ENCODE measurements around the gene IGSF9. TPM values are rescaled to one million over a fixed set of nuclear protein-coding genes. Genes with fewer than 3 reads are reported as not detected.

IGSF9 gene
- total and polyA plus RNA-seq, 10 of the 15 experiments (the other 5 are each of a cell fraction or from before 2014, with no cell fraction given): 0.04 to 0.07 TPM; not detected in 8

GRCh38 chr1:159930216-159930615 is 15.2 kb downstream of the IGSF9 start (continued):
- TF ChIP-seq ZSCAN29 (IDR thresholded peaks at IDR 0.05) (no peak), WRNIP1 (IDR thresholded peaks at IDR 0.05; ENCODE audit: borderline replicate concordance, low read depth, low read length) (no peak), NRF1 (conservative IDR thresholded peaks at IDR 0.05; ENCODE audit: low read depth, low read length) (no peak), IRF5 (IDR thresholded peaks at IDR 0.05; ENCODE audit: borderline replicate concordance) (no peak), ZBED1 (IDR thresholded peaks at IDR 0.05; ENCODE audit: borderline replicate concordance) (no peak), NFYA (IDR thresholded peaks at IDR 0.05; ENCODE audit: borderline replicate concordance, low read depth, low read length) (no peak)

GRCh38 chr1:159929155-159930051 is 16.0 kb downstream of the IGSF9 start:
- Histone ChIP-seq H3K4me2 (ENCODE audit: control insufficient read depth, insufficient read depth) (no peak overlapping the region), H2AFZ (ENCODE audit: control insufficient read depth, low read depth, low read length) (no peak overlapping the region), H3K27ac (ENCODE audit: control insufficient read depth, insufficient read depth) (no peak overlapping the region), H3K79me2 (ENCODE audit: control insufficient read depth, insufficient read depth, low read length) (peaks cover 10% of the 10 kb centered on the region), H3K36me3 (ENCODE audit: control insufficient read depth in 2 of 2, insufficient read depth in 2 of 2, low read length in 1 of 2) (no peaks in the 10 kb centered on the region), H3K4me3 (no peak overlapping the region), H3K9ac (ENCODE audit: control insufficient read depth, insufficient read depth, low read length) (no peak overlapping the region), H4K20me1 (ENCODE audit: control insufficient read depth, insufficient read depth) (no peaks in the 10 kb centered on the region), H3K9me3 (replicated peaks; ENCODE audit: control insufficient read depth, insufficient read depth, low read length) (no peaks in the 10 kb centered on the region), H3K4me1 (ENCODE audit: control insufficient read depth, insufficient read depth, low read length) (peaks cover 8% of the 10 kb centered on the region; the same call in 1 of the 2 replicates), H3K27me3 (replicated peaks in 1 of 2; ENCODE audit: control insufficient read depth in 2 of 2, insufficient read depth in 2 of 2, low read length in 1 of 2) (no peaks in the 10 kb centered on the region)
- no peak for ATAC-seq
- DNase-seq (ENCODE audit: low read depth, low spot score): no peak
- SMC1A ChIA-PET (ENCODE audit: uncharacterized antibody, unreplicated experiment): interaction anchor here (1.7 kb wide), 1 partner anchor 37 kb away, joined by 7 read pairs; no protein-coding TSS in a partner anchor
- no TSS peak for BruUV-seq (replicated peaks)
- POLR2A ChIA-PET: no interaction called here
- in situ Hi-C loops (cut with MboI) (no loop called here), intact Hi-C loops (cut with micrococcal nuclease; ENCODE audit: unreplicated experiment) (loop anchor here (10.0 kb wide), 1 partner anchor 855 kb away; the partner anchor contains the start of gene AIM2)
- RAD21 ChIA-PET (ENCODE audit: unreplicated experiment): interaction anchor here (12.4 kb wide), 1 partner anchor 79 kb away, joined by 113 read pairs; no protein-coding TSS in a partner anchor
- WGBS (ENCODE audit: insufficient coverage, insufficient replicate concordance, low lambda C conversion rate, missing lambda C conversion rate): 82% methylated on average over 48 of the region's 48 CpGs
- no peak for FAIRE-seq
- CTCF ChIA-PET: interaction anchor here (1.9 to 22.4 kb wide), 3 partner anchors 36 to 130 kb away, joined by 5 to 422 read pairs (median 6); no protein-coding TSS in a partner anchor
- TF ChIP-seq FOS (IDR thresholded peaks at IDR 0.05; ENCODE audit: borderline replicate concordance, extremely low read depth, insufficient read length): no peak
- TF ChIP-seq BCLAF1 (IDR thresholded peaks at IDR 0.05): no peak
- TF ChIP-seq FOXM1 (IDR thresholded peaks at IDR 0.05; ENCODE audit: low read depth, low read length): no peak
- TF ChIP-seq ZSCAN29 (IDR thresholded peaks at IDR 0.05): no peak
- no peak for TF ChIP-seq ZNF687 (IDR thresholded peaks at IDR 0.05)
- no peak for TF ChIP-seq EED (IDR thresholded peaks at IDR 0.05; ENCODE audit: low read depth)
- no peak for TF ChIP-seq EP300 (IDR thresholded peaks at IDR 0.05; ENCODE audit: borderline replicate concordance in 1 of 2, control insufficient read depth in 1 of 2, low read depth in 2 of 2, low read length in 2 of 2)
